Measurements from ENCODE around the gene PDIA5. TPM values are rescaled to one million over a fixed set of nuclear protein-coding genes. Genes with fewer than 3 reads are reported as not detected.

Gene PDIA5
- total RNA-seq, 2 experiments from 2014 or later, result 17.8 to 23.2 TPM

GRCh38 chr3:123072564-123072963 is 5.7 kb downstream of the PDIA5 start:
- no peaks in the 10 kb centered on the region for H3K9me3 Mint-ChIP-seq
- DNase-seq, result no peak
- H3K27me3 Mint-ChIP-seq, result no peaks in the 10 kb centered on the region
- H3K4me1 Mint-ChIP-seq, result peaks cover 43% of the 10 kb centered on the region
- peaks cover 5% of the 10 kb centered on the region for H3K36me3 Mint-ChIP-seq
- H3K27ac Mint-ChIP-seq, result no peak overlapping the region
- no peak overlapping the region for H3K4me3 Mint-ChIP-seq

DNA sequence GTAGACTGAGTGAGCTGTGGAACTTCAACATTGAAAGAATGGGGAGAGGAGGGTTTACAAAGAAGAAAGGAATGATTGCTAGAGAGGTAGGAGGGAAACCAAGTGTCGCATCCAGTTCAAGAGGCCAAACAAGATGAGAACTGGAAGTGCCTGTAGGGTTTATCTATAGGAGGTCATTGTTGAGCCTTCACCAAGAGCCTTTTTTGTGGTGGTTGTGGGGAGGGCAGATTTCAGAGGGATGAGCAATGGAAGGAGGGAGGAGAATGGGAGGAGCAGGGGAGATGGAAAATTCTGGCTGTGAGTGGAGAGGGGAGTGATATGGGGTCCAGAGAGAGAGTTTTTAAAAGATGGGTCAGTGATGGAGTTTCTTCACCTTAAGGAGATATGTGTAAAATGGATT is 8.5 kb downstream of the PDIA5 start:
- Mint-ChIP-seq H3K27ac (no peak overlapping the region), H3K4me3 (no peak overlapping the region), H3K36me3 (peaks cover 2% of the 10 kb centered on the region), H3K4me1 (peaks cover 27% of the 10 kb centered on the region), H3K27me3 (no peaks in the 10 kb centered on the region), H3K9me3 (no peaks in the 10 kb centered on the region)
- DNase-seq, result no peak

- H3K27me3 Mint-ChIP-seq, result no peaks in the 10 kb centered on the region
Observed at GRCh38 chr3:123076112-123076495, 9.3 kb downstream of the PDIA5 start.

GRCh38 chr3:123076496-123077418 is 9.9 kb downstream of the PDIA5 start:
- Mint-ChIP-seq H3K4me3 (no peak overlapping the region), H3K27ac (no peak overlapping the region), H3K4me1 (peaks cover 34% of the 10 kb centered on the region), H3K27me3 (no peaks in the 10 kb centered on the region), H3K9me3 (no peaks in the 10 kb centered on the region), H3K36me3 (peaks cover 2% of the 10 kb centered on the region)
- DNase-seq, result no peak

More at GRCh38 chr3:123076112-123076495, 9.3 kb downstream of the PDIA5 start:
- no peak overlapping the region for H3K4me3 Mint-ChIP-seq
- DNase-seq, result no peak
- H3K27ac Mint-ChIP-seq, result no peak overlapping the region
- peaks cover 30% of the 10 kb centered on the region for H3K4me1 Mint-ChIP-seq
- peaks cover 2% of the 10 kb centered on the region for H3K36me3 Mint-ChIP-seq
- no peaks in the 10 kb centered on the region for H3K9me3 Mint-ChIP-seq

GRCh38 chr3:123078101-123078500 is 11.3 kb downstream of the PDIA5 start:
- no peaks in the 10 kb centered on the region for H3K27me3 Mint-ChIP-seq
- H3K4me1 Mint-ChIP-seq, result peaks cover 37% of the 10 kb centered on the region
- H3K27ac Mint-ChIP-seq, result no peak overlapping the region
- no peaks in the 10 kb centered on the region for H3K9me3 Mint-ChIP-seq
- peaks cover 2% of the 10 kb centered on the region for H3K36me3 Mint-ChIP-seq
- DNase-seq, result no peak
- no peak overlapping the region for H3K4me3 Mint-ChIP-seq

- Mint-ChIP-seq H3K4me1 (peaks cover 48% of the 10 kb centered on the region), H3K4me3 (no peak overlapping the region), H3K27me3 (no peaks in the 10 kb centered on the region), H3K36me3 (no peaks in the 10 kb centered on the region), H3K27ac (no peak overlapping the region), H3K9me3 (no peaks in the 10 kb centered on the region)
- DNase-seq, result no peak
Observed at GRCh38 chr3:123080864-123081562, 14.2 kb downstream of the PDIA5 start.

- no peak overlapping the region for H3K27ac Mint-ChIP-seq
- no peaks in the 10 kb centered on the region for H3K36me3 Mint-ChIP-seq
- no peak for DNase-seq
- H3K4me1 Mint-ChIP-seq, result peaks cover 43% of the 10 kb centered on the region
- no peaks in the 10 kb centered on the region for H3K9me3 Mint-ChIP-seq
- H3K27me3 Mint-ChIP-seq, result no peaks in the 10 kb centered on the region
- no peak overlapping the region for H3K4me3 Mint-ChIP-seq
Observed at GRCh38 chr3:123081718-123082369, 15.0 kb downstream of the PDIA5 start.

- Mint-ChIP-seq H3K9me3 (no peaks in the 10 kb centered on the region), H3K36me3 (no peaks in the 10 kb centered on the region), H3K4me3 (no peak overlapping the region), H3K27me3 (no peaks in the 10 kb centered on the region), H3K4me1 (peaks cover 42% of the 10 kb centered on the region), H3K27ac (peak overlapping the region; percentile 43)
- DNase-seq, result no peak
Observed at GRCh38 chr3:123082370-123083065, 15.7 kb downstream of the PDIA5 start.

DNA sequence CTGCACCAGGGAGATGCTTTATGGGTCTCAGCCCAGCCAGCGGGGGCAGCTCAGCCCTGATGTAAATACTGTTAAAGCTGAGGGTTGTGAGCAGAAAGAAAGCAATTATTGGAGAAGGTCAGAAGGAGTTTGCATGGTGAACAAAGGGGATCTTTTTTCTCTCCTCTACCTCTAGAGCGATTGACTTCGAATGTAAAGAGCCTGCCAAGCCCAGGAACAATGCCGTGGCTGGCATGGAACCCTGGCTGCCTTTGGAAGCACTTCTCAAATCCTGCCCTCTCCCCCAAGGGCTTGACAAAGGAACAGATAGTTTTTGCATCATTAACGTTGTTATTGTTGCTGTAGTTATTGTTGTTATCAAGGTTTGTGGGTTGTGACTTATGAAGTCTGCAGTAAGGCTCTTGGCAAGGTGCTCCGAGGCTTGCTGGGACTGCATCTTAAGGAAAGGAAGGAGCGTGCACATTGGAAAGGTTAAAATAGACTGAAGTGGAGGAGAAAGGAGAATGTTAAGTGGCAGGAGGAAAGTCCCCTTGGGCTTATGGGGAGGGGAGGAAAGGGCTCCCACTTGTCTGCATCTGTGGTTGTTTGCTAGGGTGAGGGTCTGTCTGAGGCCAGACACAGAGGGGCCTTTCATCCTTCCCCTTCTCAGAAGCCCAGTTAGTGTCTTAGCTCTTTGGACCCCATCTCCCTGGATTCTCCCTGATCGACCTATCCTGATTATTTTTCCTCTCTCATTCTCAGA is 16.7 kb downstream of the PDIA5 start:
- Mint-ChIP-seq H3K27me3 (no peaks in the 10 kb centered on the region), H3K27ac (no peak overlapping the region)
- no peak for DNase-seq

GRCh38 chr3:123084192-123084591 is 17.4 kb downstream of the PDIA5 start:
- Mint-ChIP-seq H3K4me1 (peaks cover 42% of the 10 kb centered on the region), H3K36me3 (peaks cover 2% of the 10 kb centered on the region), H3K27me3 (no peaks in the 10 kb centered on the region), H3K27ac (no peak overlapping the region), H3K4me3 (no peak overlapping the region), H3K9me3 (no peaks in the 10 kb centered on the region)
- DNase-seq, result no peak

More for the DNA sequence above, 16.7 kb downstream of the PDIA5 start:
- Mint-ChIP-seq H3K4me3 (no peak overlapping the region), H3K4me1 (peaks cover 42% of the 10 kb centered on the region), H3K9me3 (no peaks in the 10 kb centered on the region), H3K36me3 (no peaks in the 10 kb centered on the region)

DNA sequence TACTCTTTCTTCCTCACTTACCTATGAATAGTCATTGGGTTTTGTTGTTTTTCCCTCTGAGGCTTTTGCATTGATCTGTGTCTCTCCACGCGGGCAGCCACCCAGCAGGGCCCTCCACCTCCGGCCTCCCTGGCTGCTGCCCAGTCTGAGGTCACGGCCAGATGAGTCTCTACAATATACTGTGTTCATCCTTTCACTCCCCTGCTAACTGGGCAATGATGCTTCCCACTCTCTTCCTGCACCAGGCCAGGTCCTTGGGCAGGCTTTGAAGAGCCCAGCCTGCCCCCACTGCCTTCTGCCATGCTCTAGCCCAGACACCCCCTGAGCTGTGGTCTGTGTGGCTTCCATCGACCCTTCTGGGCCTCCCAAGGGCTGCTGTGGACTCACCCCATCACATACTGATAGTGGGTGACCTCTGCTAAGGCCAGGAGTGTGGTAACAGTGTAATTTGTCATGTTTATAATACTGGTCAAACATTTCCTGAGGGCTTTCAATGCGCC is 18.0 kb downstream of the PDIA5 start:
- Mint-ChIP-seq H3K27me3 (no peaks in the 10 kb centered on the region), H3K4me1 (peaks cover 42% of the 10 kb centered on the region), H3K4me3 (no peak overlapping the region), H3K9me3 (no peaks in the 10 kb centered on the region), H3K27ac (no peak overlapping the region), H3K36me3 (peaks cover 4% of the 10 kb centered on the region)
- no peak for DNase-seq

DNA sequence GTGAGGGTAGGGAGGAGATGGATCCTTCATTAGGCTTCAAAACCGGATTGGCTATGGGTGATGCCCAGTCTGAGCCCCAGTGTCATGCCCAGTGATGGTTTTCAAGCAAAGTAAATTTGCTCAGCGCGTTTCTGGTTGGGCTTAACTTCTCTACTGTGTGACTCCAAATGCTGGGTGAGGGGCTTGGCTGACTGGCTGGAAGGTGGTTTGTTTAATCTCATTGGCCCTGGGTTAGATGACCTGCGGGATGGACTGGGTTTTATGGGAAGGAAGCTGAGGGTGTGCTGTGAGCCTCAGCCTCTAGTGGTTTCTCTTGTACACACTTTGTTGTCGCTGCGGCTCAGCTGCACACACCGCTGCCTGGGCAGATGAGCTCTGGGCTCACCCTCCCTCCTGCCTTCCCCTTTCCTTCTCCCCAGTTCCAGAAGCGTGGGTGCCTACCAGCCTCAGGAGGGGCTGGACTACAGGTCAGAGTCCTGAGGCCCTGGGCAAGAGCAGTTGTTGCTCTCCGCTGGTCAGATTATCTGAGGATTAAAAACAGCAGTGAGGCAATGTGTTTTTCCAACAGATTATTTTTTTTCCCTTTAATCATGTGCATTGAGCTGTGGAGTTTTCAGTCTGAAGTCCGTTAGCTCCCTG is 18.6 kb downstream of the PDIA5 start:
- Mint-ChIP-seq H3K9me3 (no peaks in the 10 kb centered on the region), H3K4me3 (no peak overlapping the region), H3K27me3 (no peaks in the 10 kb centered on the region), H3K36me3 (peaks cover 6% of the 10 kb centered on the region), H3K4me1 (peaks cover 46% of the 10 kb centered on the region), H3K27ac (no peak overlapping the region)
- DNase-seq, result no peak

- no peaks in the 10 kb centered on the region for H3K27me3 Mint-ChIP-seq
- peaks cover 8% of the 10 kb centered on the region for H3K36me3 Mint-ChIP-seq
- H3K27ac Mint-ChIP-seq, result no peak overlapping the region
- peaks cover 46% of the 10 kb centered on the region for H3K4me1 Mint-ChIP-seq
- no peaks in the 10 kb centered on the region for H3K9me3 Mint-ChIP-seq
- no peak for DNase-seq
- no peak overlapping the region for H3K4me3 Mint-ChIP-seq
Observed at GRCh38 chr3:123085932-123086627, 19.3 kb downstream of the PDIA5 start.
